Measurements from ENCODE around the gene CCDC57.
"Not testable (repeated sequence)": the region's sequence is repeated elsewhere in the genome, so short reads cannot be mapped to it uniquely, and the experiment has no call there.

DNA sequence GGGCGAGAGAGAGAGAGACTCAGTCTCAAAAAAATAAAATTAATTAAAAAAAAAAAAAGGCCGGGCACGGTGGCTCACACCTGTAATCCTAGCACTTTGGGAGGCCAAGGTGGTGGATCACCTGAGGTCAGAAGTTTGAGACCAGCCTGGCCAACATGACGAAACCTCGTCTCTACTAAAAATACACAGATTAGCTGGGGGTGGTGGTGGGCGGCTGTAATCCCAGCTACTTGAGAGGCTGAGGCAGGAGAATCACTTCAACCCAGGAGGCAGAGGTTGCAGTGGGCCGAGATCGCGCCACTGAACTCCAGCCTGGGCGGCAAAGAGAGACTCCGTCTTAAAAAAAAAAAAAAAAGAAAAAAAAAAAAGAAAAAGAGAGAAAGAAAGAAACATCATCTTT, 2.0 kb downstream of the CCDC57 start:
- TF ChIP-seq RAD21 (IDR thresholded peaks at IDR 0.05); EGR1 (IDR thresholded peaks at IDR 0.05; ENCODE audit: low read depth in 2 of 2); YY1 (IDR thresholded peaks at IDR 0.05); RXRA (IDR thresholded peaks at IDR 0.05); JUND (IDR thresholded peaks at IDR 0.05); GABPA (IDR thresholded peaks at IDR 0.05 in 1 of 2, conservative IDR thresholded peaks at IDR 0.05 in 1 of 2); TAF1 (conservative IDR thresholded peaks at IDR 0.05); FOXA1 (IDR thresholded peaks at IDR 0.05); FOXA2 (IDR thresholded peaks at IDR 0.05): not testable (repeated sequence)
- TF ChIP-seq, protein P1, sequence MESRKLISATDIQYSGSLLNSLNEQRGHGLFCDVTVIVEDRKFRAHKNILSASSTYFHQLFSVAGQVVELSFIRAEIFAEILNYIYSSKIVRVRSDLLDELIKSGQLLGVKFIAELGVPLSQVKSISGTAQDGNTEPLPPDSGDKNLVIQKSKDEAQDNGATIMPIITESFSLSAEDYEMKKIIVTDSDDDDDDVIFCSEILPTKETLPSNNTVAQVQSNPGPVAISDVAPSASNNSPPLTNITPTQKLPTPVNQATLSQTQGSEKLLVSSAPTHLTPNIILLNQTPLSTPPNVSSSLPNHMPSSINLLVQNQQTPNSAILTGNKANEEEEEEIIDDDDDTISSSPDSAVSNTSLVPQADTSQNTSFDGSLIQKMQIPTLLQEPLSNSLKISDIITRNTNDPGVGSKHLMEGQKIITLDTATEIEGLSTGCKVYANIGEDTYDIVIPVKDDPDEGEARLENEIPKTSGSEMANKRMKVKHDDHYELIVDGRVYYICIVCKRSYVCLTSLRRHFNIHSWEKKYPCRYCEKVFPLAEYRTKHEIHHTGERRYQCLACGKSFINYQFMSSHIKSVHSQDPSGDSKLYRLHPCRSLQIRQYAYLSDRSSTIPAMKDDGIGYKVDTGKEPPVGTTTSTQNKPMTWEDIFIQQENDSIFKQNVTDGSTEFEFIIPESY (IDR thresholded peaks at IDR 0.05), result not testable (repeated sequence)
- TF ChIP-seq, protein P2, sequence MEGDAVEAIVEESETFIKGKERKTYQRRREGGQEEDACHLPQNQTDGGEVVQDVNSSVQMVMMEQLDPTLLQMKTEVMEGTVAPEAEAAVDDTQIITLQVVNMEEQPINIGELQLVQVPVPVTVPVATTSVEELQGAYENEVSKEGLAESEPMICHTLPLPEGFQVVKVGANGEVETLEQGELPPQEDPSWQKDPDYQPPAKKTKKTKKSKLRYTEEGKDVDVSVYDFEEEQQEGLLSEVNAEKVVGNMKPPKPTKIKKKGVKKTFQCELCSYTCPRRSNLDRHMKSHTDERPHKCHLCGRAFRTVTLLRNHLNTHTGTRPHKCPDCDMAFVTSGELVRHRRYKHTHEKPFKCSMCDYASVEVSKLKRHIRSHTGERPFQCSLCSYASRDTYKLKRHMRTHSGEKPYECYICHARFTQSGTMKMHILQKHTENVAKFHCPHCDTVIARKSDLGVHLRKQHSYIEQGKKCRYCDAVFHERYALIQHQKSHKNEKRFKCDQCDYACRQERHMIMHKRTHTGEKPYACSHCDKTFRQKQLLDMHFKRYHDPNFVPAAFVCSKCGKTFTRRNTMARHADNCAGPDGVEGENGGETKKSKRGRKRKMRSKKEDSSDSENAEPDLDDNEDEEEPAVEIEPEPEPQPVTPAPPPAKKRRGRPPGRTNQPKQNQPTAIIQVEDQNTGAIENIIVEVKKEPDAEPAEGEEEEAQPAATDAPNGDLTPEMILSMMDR (IDR thresholded peaks at IDR 0.05; ENCODE audit: low read depth, low read length, missing input control), result not testable (repeated sequence)
- TF ChIP-seq, protein P3, sequence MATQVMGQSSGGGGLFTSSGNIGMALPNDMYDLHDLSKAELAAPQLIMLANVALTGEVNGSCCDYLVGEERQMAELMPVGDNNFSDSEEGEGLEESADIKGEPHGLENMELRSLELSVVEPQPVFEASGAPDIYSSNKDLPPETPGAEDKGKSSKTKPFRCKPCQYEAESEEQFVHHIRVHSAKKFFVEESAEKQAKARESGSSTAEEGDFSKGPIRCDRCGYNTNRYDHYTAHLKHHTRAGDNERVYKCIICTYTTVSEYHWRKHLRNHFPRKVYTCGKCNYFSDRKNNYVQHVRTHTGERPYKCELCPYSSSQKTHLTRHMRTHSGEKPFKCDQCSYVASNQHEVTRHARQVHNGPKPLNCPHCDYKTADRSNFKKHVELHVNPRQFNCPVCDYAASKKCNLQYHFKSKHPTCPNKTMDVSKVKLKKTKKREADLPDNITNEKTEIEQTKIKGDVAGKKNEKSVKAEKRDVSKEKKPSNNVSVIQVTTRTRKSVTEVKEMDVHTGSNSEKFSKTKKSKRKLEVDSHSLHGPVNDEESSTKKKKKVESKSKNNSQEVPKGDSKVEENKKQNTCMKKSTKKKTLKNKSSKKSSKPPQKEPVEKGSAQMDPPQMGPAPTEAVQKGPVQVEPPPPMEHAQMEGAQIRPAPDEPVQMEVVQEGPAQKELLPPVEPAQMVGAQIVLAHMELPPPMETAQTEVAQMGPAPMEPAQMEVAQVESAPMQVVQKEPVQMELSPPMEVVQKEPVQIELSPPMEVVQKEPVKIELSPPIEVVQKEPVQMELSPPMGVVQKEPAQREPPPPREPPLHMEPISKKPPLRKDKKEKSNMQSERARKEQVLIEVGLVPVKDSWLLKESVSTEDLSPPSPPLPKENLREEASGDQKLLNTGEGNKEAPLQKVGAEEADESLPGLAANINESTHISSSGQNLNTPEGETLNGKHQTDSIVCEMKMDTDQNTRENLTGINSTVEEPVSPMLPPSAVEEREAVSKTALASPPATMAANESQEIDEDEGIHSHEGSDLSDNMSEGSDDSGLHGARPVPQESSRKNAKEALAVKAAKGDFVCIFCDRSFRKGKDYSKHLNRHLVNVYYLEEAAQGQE (IDR thresholded peaks at IDR 0.05), result not testable (repeated sequence)
- TF ChIP-seq, protein P4, sequence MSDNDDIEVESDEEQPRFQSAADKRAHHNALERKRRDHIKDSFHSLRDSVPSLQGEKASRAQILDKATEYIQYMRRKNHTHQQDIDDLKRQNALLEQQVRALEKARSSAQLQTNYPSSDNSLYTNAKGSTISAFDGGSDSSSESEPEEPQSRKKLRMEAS (IDR thresholded peaks at IDR 0.05), result not testable (repeated sequence)

Data from liver (tissue), 3 donors.